Measurements from ENCODE around the gene PKD2L1. TPM values are rescaled to one million over a fixed set of nuclear protein-coding genes. Genes with fewer than 3 reads are reported as not detected.

Gene PKD2L1
- total and polyA plus RNA-seq, 8 donors: 0.11 to 0.54 TPM; not detected in 6

DNA sequence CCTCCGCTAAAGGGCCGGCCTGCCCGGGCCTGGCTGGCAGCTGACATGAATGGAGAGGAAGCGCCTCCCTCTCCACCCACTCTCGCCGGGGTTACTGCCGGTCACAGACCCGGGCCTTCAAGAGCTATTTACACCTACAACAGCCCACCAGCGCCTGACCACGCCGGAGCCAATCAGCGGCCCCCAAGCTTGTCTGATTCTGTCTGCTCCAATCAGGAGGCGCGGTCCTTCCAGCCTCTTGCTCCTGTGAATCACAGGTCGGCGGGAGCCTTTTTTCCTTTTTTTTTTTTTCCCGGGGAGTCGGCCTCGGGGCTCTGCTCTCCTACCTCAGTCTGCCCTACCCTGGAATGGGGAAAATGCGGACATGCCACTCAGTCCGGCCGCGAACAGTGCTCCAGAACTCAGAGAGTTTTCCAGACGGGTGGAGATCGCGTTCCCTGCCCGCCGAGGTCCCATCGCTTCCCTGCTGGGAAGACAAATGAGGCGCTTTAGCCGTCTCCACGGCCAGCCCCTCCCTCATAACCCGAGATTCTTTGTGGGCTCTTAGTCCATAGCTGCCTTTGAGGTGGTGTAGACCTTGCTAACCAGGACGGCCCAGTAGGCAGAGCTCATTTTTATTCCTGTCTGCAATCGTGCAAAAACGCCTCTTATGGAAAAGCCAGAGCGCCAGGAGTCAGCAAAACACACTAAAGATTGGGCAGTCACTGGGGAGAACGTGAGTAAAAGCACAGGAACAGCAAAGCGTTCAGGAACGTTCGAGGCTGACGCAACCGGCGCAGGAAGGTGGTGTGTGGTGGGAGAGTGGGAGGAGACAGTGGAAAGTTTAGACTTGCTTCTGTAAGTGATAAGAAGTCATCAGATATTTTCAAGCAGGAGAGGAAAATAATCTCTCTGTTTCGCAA lies 43.5 kb upstream of the PKD2L1 start:
- H3K36me3 ChIP-seq: no peaks in the 10 kb centered on the region
- peak; percentile 17 for FAIRE-seq
- peaks cover 10 to 39% (median 27%) of the 10 kb centered on the region in 3 donors for H3K4me1 ChIP-seq

DNA sequence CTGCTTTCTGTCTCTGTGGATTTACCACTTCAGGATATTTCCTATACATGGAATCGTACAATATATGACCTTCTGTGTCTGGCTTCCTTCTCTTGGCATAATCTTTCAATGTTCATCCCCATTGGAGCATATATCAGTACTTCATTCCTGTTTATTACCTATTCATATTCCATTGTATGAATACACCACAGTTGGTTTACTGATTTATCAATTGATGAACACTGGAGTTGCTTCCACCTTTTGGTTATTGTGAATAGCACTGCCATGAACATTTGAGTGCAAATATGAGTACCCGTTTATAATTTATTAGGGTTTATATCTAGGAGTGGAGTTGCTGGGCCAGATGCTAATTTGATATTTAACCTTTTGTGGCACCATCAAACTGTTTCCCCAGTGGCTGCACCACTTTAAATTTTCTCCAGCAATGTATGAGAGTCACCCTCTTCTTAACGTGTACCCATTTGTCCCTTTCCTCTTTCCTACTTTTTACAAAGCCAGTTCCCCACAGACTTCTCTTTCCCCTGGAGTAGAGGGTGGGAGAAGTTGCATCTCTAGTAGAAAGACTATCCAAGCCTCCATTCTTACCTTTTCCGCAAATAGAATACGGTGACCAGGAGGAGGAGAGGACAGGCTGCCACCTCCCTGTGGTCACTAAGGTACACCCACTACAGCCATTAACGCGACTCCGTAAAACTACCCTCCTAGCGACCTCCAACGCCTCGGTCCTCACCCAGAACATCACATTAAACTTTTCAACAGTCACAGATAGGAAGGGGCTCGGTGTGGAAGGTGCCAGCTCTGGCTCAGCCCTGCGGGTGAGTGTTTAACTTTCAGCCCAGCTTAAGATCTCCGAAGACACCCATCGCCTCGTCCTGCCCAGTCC lies 42.6 kb upstream of the PKD2L1 start:
- FAIRE-seq: no peak

More for the DNA sequence above, 43.5 kb upstream of the PKD2L1 start:
- DNase-seq: peak; percentile 90 to 98 (median 95)
- WGBS, 2 donors: 0% methylated on average over 45 of the region's 45 CpGs
- peak; percentile 89 to 92 (median 91) for ATAC-seq
- Histone ChIP-seq H3K9me3 (no peaks in the 10 kb centered on the region), H3K4me3 (peak overlapping the region; percentile 16 to 58 (median 42)), H3K27me3 (no peaks in the 10 kb centered on the region), H3K27ac (peak overlapping the region; percentile 81 to 99 (median 95))
- intact Hi-C loops (cut with DNase I): no loop called here
- TF ChIP-seq, protein P1, sequence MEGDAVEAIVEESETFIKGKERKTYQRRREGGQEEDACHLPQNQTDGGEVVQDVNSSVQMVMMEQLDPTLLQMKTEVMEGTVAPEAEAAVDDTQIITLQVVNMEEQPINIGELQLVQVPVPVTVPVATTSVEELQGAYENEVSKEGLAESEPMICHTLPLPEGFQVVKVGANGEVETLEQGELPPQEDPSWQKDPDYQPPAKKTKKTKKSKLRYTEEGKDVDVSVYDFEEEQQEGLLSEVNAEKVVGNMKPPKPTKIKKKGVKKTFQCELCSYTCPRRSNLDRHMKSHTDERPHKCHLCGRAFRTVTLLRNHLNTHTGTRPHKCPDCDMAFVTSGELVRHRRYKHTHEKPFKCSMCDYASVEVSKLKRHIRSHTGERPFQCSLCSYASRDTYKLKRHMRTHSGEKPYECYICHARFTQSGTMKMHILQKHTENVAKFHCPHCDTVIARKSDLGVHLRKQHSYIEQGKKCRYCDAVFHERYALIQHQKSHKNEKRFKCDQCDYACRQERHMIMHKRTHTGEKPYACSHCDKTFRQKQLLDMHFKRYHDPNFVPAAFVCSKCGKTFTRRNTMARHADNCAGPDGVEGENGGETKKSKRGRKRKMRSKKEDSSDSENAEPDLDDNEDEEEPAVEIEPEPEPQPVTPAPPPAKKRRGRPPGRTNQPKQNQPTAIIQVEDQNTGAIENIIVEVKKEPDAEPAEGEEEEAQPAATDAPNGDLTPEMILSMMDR (IDR thresholded peaks at IDR 0.05): no peak

DNA sequence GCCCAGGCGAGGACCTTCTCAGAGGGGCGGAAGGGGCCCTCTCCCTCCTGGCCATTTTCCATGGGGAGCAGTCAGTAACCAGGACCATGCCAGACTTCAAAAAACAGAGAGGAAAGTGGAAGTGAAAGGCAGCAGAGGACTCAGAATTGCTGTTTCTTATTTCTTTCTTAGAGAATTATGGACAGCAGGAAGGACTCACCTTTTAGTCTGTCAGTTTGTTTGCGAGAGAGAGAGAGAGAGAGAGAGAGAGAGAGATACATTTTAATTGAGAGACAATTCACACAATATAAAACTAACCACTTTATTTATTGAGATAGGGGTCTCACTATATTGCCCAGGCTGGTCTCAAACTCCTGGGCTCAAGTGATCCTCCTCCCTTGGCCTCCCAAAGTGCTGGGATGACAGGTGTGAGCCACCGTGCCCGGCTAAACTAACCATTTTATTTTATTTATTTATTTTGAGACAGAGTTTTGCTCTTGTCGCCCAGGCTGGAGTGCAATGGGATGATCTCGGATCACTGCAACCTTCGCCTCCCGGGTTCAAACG lies 41.5 kb upstream of the PKD2L1 start:
- no peaks in the 10 kb centered on the region for H3K36me3 ChIP-seq
- FAIRE-seq (no peak), ATAC-seq (no peak), DNase-seq (no peak)
- intact Hi-C loops (cut with DNase I): no loop called here
- H3K4me3 ChIP-seq: no peak overlapping the region
- no peaks in the 10 kb centered on the region for H3K27me3 ChIP-seq
- peaks cover 10 to 39% (median 27%) of the 10 kb centered on the region in 3 donors for H3K4me1 ChIP-seq
- WGBS, 2 donors: 68 to 77% methylated on average over 10 of the region's 10 CpGs
- peak overlapping the region; percentile 71 to 89 (median 78) for H3K27ac ChIP-seq
- no peaks in the 10 kb centered on the region for H3K9me3 ChIP-seq
- TF ChIP-seq, protein P1 (IDR thresholded peaks at IDR 0.05): no peak

More for the DNA sequence above, 42.6 kb upstream of the PKD2L1 start:
- no peak for DNase-seq
- Histone ChIP-seq H3K36me3 (no peaks in the 10 kb centered on the region), H3K4me3 (peak overlapping the region in 3 of 4 donors; percentile 5 to 58 (median 58)), H3K9me3 (no peaks in the 10 kb centered on the region), H3K27ac (peak overlapping the region; percentile 81 to 99 (median 95)), H3K27me3 (no peaks in the 10 kb centered on the region), H3K4me1 (peaks cover 10 to 39% (median 27%) of the 10 kb centered on the region in 3 donors)
- no peak for ATAC-seq
- 21% methylated on average over 16 of the region's 16 CpGs for WGBS, 2 donors
- TF ChIP-seq, protein P1 (IDR thresholded peaks at IDR 0.05): no peak
- intact Hi-C loops (cut with DNase I): no loop called here

DNA sequence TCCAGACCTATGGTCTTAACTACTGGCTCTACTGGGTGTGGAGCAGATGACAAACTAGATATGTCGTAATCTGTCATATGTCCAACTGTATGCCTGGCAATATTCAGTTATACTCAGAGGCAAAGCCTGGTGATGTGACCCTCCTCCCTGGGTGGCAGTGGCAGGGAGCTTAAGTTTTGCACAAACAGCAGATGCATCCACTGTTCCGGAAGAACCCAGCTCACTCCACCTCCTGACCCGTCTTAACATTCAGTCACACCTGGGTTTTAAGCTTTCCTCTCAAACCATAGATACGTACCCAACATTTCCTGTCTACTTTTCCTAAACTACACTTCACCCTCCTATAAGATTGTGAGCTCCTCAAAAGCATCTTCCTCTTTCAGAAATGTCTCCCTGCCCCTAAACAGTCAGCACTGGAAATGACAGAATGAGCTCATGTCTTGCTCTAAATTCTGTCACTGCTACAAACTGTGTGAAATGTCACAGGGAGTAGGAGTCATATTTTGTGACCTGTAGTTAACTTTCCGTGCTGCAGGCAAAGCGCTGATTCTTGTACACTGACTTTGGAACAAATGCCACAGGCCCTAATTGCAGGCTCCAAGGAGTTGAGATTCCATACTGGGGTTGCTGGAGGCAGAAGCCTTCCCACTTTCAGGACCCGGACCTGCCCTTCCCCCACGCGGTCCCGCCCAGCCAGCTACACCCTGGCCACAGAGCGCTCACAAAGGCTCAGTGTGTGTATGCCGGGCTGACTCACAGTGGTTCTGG lies 40.9 kb upstream of the PKD2L1 start:
- H3K9me3 ChIP-seq: no peaks in the 10 kb centered on the region
- H3K4me1 ChIP-seq: peaks cover 10 to 39% (median 27%) of the 10 kb centered on the region in 3 donors
- ATAC-seq (peak; percentile 35 to 54 (median 38)), FAIRE-seq (no peak), DNase-seq (peak; percentile 60 to 81 (median 73))
- no peaks in the 10 kb centered on the region for H3K27me3 ChIP-seq
- peak overlapping the region; percentile 71 to 89 (median 78) for H3K27ac ChIP-seq
- no peaks in the 10 kb centered on the region for H3K36me3 ChIP-seq
- intact Hi-C loops (cut with DNase I): no loop called here
- no peak overlapping the region for H3K4me3 ChIP-seq
- WGBS, 2 donors: 19 to 27% methylated on average over 12 of the region's 12 CpGs
- TF ChIP-seq, protein P1 (IDR thresholded peaks at IDR 0.05): no peak

Data from pancreas (tissue), 10 donors.